Thoracic aorta (tissue), 2 donors: ENCODE data around the gene PYM1. TPM values are rescaled to one million over a fixed set of nuclear protein-coding genes. Genes with fewer than 3 reads are reported as not detected.
A peak's percentile ranks its signal among the peaks of the same experiment; 100 is the strongest.

Source experiments
- ATAC-seq: fragments of 150-250 bp; one replicate; pipeline ENCODE4 v1.8.0; 2017; ENCODE audit warnings: low read depth; ENCODE audit not compliant: insufficient number of reproducible peaks, low FRiP score
- DNase-seq: peaks from one replicate; pipeline ENCODE4 v3.0.0-alpha.2; 2020; ENCODE audit warnings: low spot score
- H3K27ac ChIP-seq, 2 donors: fragments of 200-600 bp; sonication (generic); 1 replicate in 1 of 2; 2 replicates in 1 of 2; pipeline ENCODE4 v1.5.1; 2016; ENCODE audit warnings: mild to moderate bottlenecking in 2 of 2, moderate library complexity in 2 of 2
- H3K27me3 ChIP-seq: fragments of 200-600 bp; sonication (generic); replicated peaks from 2 replicates; pipeline ENCODE4 v1.6.0; 2016; ENCODE audit warnings: mild to moderate bottlenecking; ENCODE audit not compliant: insufficient read depth
- H3K36me3 ChIP-seq: fragments of 200-600 bp; sonication (generic); one replicate; pipeline ENCODE4 v1.5.1; 2016
- H3K4me1 ChIP-seq, 2 donors: fragments of 200-600 bp; sonication (generic); 1 replicate in 1 of 2; 2 replicates in 1 of 2; pipeline versions ENCODE4 v1.5.1 to v1.6.0; 2016; ENCODE audit warnings: low read depth in 2 of 2, mild to moderate bottlenecking in 1 of 2; ENCODE audit not compliant: control insufficient read depth in 1 of 2
- H3K4me3 ChIP-seq: fragments of 200-600 bp; sonication (generic); 2 replicates; pipeline ENCODE4 v1.5.1; 2016; ENCODE audit warnings: mild to moderate bottlenecking
- H3K9me3 ChIP-seq: fragments of 200-600 bp; sonication (generic); 2 replicates; pipeline ENCODE4 v1.5.1; 2016
- CTCF ChIP-seq: fragments of 200-600 bp; sonication (generic); IDR thresholded peaks from one replicate; pipeline ENCODE4 v1.5.1; 2019; ENCODE audit warnings: antibody characterized with exemption
- total RNA-seq, 2 donors: library from RNA; depleted of rRNA; stranded (reverse); fragments of >200 nt; gene quantifications; one replicate each; pipeline versions ENCODE4 v1.1.0 to v1.2.3, GENCODE V29; 2016

PYM1 gene
- total RNA-seq = 10 to 100 TPM; 19.0 to 31.6 TPM

- peak within 1 kb of the TSS; percentile 84 to 93 for H3K27ac ChIP-seq
- no peak for DNase-seq
- H3K4me3 ChIP-seq = peak within 1 kb of the TSS; percentile 81
- H3K36me3 ChIP-seq = no peaks in the 10 kb centered on the region
- ATAC-seq = peak; percentile 23
- H3K9me3 ChIP-seq = no peaks in the 10 kb centered on the region
- H3K4me1 ChIP-seq = peaks cover 21 to 48% of the 10 kb centered on the region in 2 donors
- TF ChIP-seq CTCF = no peak
- no peaks in the 10 kb centered on the region for H3K27me3 ChIP-seq
Measured at GRCh38 chr12:55927588-55928502, at the start of gene PYM1. Gene PYM1, minus strand, starts transcription at chr12:55927894. Its CDS starts 133 bp downstream, at chr12:55927761.

GRCh38 chr12:55974308-55974730 is 46.6 kb upstream of the PYM1 start:
- Histone ChIP-seq H3K36me3 (no peaks in the 10 kb centered on the region), H3K27ac (peak overlapping the region; percentile 97), H3K9me3 (no peaks in the 10 kb centered on the region), H3K27me3 (no peaks in the 10 kb centered on the region), H3K4me3 (peak overlapping the region; percentile 98), H3K4me1 (peaks cover 17 to 55% of the 10 kb centered on the region in 2 donors)
- TF ChIP-seq CTCF = no peak
- ATAC-seq = no peak
- no peak for DNase-seq

- no peaks in the 10 kb centered on the region for H3K27me3 ChIP-seq
- peak within 1 kb of the TSS; percentile 97 for H3K27ac ChIP-seq
- H3K36me3 ChIP-seq = no peaks in the 10 kb centered on the region
- H3K4me3 ChIP-seq = peak within 1 kb of the TSS; percentile 98
- H3K4me1 ChIP-seq = peaks cover 17 to 50% of the 10 kb centered on the region in 2 donors
- no peaks in the 10 kb centered on the region for H3K9me3 ChIP-seq
- no peak for TF ChIP-seq CTCF
- DNase-seq (peak; percentile 100), ATAC-seq (peak; percentile 94)
Measured at GRCh38 chr12:55973599-55974307, 46.1 kb upstream of the PYM1 start, which contains the start of gene RAB5B. Gene RAB5B, plus strand, starts transcription at chr12:55974078. Its CDS starts 12,883 bp downstream, at chr12:55986961.

- H3K9me3 ChIP-seq = no peaks in the 10 kb centered on the region
- peak overlapping the region; percentile 84 to 92 for H3K27ac ChIP-seq
- no peak for DNase-seq
- peak overlapping the region; percentile 72 for H3K4me3 ChIP-seq
- no peaks in the 10 kb centered on the region for H3K27me3 ChIP-seq
- no peak for TF ChIP-seq CTCF
- peaks cover 17 to 45% of the 10 kb centered on the region in 2 donors for H3K4me1 ChIP-seq
- no peak for ATAC-seq
- H3K36me3 ChIP-seq = no peaks in the 10 kb centered on the region
Measured at GRCh38 chr12:55972911-55973598, 45.4 kb upstream of the PYM1 start.
